Erythroblast (primary cell): Measurements from ENCODE around the gene BABAM2.

Source experiments
- GATA1 ChIP-seq: IDR thresholded peaks from 2 replicates; pipeline ENCODE4 v1.6.1; 2011; ENCODE audit warnings: low read depth, mild to moderate bottlenecking, control low read depth, low read length, moderate library complexity
- POLR2A ChIP-seq: IDR thresholded peaks from 2 replicates; pipeline ENCODE4 v1.6.1; 2011; ENCODE audit warnings: mild to moderate bottlenecking, low read length

- TF ChIP-seq POLR2A (no peak), GATA1 (no peak)
Measured at GRCh38 chr2:28161466-28161865, 270.9 kb downstream of the BABAM2 start.
